GM12873 (cell line): Measurements from ENCODE around the gene SYNPO.

Source experiments
- TF ChIP-seq, protein P1 (sequence below): IDR thresholded peaks from 2 replicates; pipeline ENCODE4 v1.5.1; 2012; ENCODE audit warnings: low read depth, mild to moderate bottlenecking, moderate library complexity, low read length, control low read depth; ENCODE audit not compliant: insufficient read depth; ENCODE audit errors: missing control alignments

SYNPO gene

GRCh38 chr5:150613991-150614660, 26.3 kb upstream of the SYNPO start:
- TF ChIP-seq, protein P1, sequence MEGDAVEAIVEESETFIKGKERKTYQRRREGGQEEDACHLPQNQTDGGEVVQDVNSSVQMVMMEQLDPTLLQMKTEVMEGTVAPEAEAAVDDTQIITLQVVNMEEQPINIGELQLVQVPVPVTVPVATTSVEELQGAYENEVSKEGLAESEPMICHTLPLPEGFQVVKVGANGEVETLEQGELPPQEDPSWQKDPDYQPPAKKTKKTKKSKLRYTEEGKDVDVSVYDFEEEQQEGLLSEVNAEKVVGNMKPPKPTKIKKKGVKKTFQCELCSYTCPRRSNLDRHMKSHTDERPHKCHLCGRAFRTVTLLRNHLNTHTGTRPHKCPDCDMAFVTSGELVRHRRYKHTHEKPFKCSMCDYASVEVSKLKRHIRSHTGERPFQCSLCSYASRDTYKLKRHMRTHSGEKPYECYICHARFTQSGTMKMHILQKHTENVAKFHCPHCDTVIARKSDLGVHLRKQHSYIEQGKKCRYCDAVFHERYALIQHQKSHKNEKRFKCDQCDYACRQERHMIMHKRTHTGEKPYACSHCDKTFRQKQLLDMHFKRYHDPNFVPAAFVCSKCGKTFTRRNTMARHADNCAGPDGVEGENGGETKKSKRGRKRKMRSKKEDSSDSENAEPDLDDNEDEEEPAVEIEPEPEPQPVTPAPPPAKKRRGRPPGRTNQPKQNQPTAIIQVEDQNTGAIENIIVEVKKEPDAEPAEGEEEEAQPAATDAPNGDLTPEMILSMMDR, result peak; percentile 49

DNA sequence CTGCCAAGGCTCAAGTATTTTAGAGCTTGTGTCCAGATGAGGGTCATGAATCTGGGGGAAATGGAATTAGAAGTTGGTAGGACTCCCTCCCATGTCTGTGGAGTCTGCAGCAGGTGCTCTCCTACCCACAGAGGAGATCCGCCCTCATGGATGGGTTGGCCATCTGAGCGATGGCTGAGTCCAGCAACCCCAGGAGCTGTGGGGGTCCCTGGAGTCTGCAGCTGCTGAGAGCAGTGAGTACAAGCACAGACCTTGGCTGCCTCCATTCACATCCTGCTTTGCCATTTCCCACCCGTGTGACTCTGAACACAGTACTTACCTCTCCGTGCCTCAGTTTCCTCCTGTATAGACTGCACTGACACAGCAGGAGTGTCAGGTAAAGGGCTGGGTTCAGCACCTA, 25.8 kb upstream of the SYNPO start:
- TF ChIP-seq, protein P1, result no peak

GRCh38 chr5:150615141-150615699, 25.2 kb upstream of the SYNPO start:
- TF ChIP-seq, protein P1, result no peak

- TF ChIP-seq, protein P1, result no peak
These were observed 24.4 kb upstream of the SYNPO start for GRCh38 chr5:150616024-150616470.

DNA sequence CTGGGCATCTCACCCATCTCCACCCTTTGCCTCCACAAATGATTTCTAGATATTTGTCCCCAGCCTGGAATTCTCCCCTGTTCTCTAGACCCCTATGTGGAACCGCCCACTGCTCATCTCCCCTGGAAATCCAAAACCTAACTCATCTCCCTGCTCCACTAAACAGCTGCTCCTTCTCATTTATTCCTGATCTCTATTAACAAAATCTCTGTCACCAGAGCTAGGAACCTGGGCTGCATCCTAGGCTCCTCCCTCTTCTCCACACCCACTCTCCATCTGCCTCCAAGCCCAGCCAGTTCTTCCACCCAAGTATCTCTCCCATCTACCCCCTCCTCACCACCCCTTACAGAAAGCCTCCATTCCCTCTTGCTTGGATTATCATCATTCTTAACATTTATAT, 24.0 kb upstream of the SYNPO start:
- TF ChIP-seq, protein P1, result no peak

- TF ChIP-seq, protein P1, result no peak
These were observed 22.3 kb upstream of the SYNPO start for GRCh38 chr5:150618163-150618562.

GRCh38 chr5:150618588-150619281, 21.7 kb upstream of the SYNPO start:
- TF ChIP-seq, protein P1, result no peak
